GM19099 (cell line): Measurements from ENCODE around the gene NR2F6.

ENCODE experiments used
- POLR2A ChIP-seq: IDR thresholded peaks from 3 replicates; pipeline ENCODE4 v1.6.1; 2011; ENCODE audit warnings: low read depth; ENCODE audit not compliant: insufficient read length; ENCODE audit errors: extremely low read depth

NR2F6 gene

GRCh38 chr19:17245535-17245984 is at the start of gene NR2F6:
NR2F6 (minus strand) TSS chr19:17245919; CDS start chr19:17245220, 699 bp downstream.
- no peak for TF ChIP-seq POLR2A

GRCh38 chr19:17294051-17294891 is 48.6 kb upstream of the NR2F6 start:
- no peak for TF ChIP-seq POLR2A

- TF ChIP-seq POLR2A, result no peak
Measured at GRCh38 chr19:17293605-17294004, 47.9 kb upstream of the NR2F6 start.

GRCh38 chr19:17292301-17293074 is 46.8 kb upstream of the NR2F6 start:
- peak; percentile 55 for TF ChIP-seq POLR2A

- TF ChIP-seq POLR2A, result no peak
Measured at GRCh38 chr19:17289489-17289888, 43.8 kb upstream of the NR2F6 start.

- TF ChIP-seq POLR2A, result no peak
Measured at GRCh38 chr19:17286752-17287151, 41.0 kb upstream of the NR2F6 start.

- no peak for TF ChIP-seq POLR2A
Measured at GRCh38 chr19:17286263-17286662, 40.5 kb upstream of the NR2F6 start.

GRCh38 chr19:17285415-17286135 is 39.9 kb upstream of the NR2F6 start:
- no peak for TF ChIP-seq POLR2A

GRCh38 chr19:17283504-17283996 is 37.8 kb upstream of the NR2F6 start:
- no peak for TF ChIP-seq POLR2A

GRCh38 chr19:17282488-17283125 is 36.9 kb upstream of the NR2F6 start:
- TF ChIP-seq POLR2A, result peak; percentile 25

GRCh38 chr19:17281391-17282304 is 35.9 kb upstream of the NR2F6 start, which contains the start of gene ANKLE1:
ANKLE1 (plus strand) TSS chr19:17281901; CDS start chr19:17281921, 20 bp downstream.
- peak; percentile 39 for TF ChIP-seq POLR2A

- no peak for TF ChIP-seq POLR2A
Measured at GRCh38 chr19:17279436-17279835, 33.7 kb upstream of the NR2F6 start.

GRCh38 chr19:17275441-17276175 is 29.9 kb upstream of the NR2F6 start:
- no peak for TF ChIP-seq POLR2A
